Measurements from ENCODE around the gene PRSS12.

DNA sequence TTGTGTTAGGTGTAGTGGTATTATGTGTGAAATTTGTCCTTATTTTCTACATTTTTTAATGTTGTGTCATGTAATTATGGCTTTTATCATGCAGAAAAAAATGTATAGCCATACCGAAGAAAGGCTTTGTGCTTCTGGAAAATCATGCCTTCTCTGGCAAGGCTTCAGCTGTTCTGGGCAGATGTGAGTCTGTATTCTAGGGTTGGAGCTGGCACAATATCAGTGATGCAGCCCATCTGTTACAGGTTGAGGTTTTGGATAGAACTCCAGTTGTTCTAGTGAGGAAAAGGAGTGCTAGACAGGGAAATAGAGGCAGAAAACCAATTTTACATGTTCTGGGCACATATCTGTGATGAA is 44.8 kb upstream of the PRSS12 start:
- TF ChIP-seq, protein P1, sequence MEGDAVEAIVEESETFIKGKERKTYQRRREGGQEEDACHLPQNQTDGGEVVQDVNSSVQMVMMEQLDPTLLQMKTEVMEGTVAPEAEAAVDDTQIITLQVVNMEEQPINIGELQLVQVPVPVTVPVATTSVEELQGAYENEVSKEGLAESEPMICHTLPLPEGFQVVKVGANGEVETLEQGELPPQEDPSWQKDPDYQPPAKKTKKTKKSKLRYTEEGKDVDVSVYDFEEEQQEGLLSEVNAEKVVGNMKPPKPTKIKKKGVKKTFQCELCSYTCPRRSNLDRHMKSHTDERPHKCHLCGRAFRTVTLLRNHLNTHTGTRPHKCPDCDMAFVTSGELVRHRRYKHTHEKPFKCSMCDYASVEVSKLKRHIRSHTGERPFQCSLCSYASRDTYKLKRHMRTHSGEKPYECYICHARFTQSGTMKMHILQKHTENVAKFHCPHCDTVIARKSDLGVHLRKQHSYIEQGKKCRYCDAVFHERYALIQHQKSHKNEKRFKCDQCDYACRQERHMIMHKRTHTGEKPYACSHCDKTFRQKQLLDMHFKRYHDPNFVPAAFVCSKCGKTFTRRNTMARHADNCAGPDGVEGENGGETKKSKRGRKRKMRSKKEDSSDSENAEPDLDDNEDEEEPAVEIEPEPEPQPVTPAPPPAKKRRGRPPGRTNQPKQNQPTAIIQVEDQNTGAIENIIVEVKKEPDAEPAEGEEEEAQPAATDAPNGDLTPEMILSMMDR (IDR thresholded peaks at IDR 0.05) = no peak
- no peak for TF ChIP-seq POLR2A (IDR thresholded peaks at IDR 0.05)
- no peak for TF ChIP-seq EP300 (IDR thresholded peaks at IDR 0.05)

Measured in ovary (tissue), 3 donors.